Measurements from ENCODE around the gene BARX2.

BARX2 gene

GRCh38 chr11:129434641-129435498 lies 59.2 kb downstream of the BARX2 start:
- DNase-seq, result no peak
- no peak overlapping the region for H3K4me3 ChIP-seq (ENCODE audit: low read depth, low read length)
- TF ChIP-seq CTCF (IDR thresholded peaks at IDR 0.05; ENCODE audit: low read depth, low read length), result no peak

DNA sequence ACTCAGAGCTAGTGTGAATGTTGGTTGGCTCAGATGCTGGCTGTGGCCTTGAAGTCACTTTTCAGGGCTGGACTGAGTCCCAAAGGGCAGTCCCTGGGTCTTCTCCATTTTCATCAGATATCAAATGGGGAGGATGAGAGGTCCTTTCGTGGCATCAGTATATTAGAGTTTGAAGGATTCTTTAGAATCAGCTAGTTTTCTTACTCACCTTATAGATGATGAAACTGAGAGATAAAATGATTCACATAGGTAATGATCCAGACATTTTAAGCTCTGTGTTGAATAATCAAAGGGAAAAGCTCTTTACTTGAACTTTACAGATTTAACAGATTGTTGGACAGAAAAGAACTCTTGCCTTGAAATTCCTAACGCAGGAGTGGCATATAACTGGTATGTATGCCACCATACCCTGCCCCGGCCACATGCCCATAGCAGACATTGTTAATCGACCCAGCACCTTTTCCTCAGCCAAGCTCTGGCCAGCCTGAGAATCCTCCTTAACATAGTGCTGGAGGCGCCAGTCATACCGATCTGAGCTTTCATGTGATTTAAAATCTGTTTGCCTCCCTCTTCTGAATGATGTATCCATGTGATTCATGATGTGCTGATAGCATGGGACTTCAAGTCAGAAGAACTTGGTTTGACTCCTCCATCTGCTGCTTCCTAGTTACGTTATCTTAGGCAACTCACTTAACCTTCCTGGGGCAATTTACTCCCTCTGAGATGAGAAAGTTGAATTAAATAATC lies 60.0 kb downstream of the BARX2 start:
- no peaks in the 10 kb centered on the region for H3K27me3 ChIP-seq
- no peak for DNase-seq
- H3K4me3 ChIP-seq (ENCODE audit: low read depth, low read length), result no peak overlapping the region
- H3K36me3 ChIP-seq, result no peaks in the 10 kb centered on the region
- H3K4me1 ChIP-seq, result no peaks in the 10 kb centered on the region
- no peaks in the 10 kb centered on the region for H3K9me3 ChIP-seq
- no peak for TF ChIP-seq CTCF (IDR thresholded peaks at IDR 0.05; ENCODE audit: low read depth, low read length)

More at GRCh38 chr11:129434641-129435498, 59.2 kb downstream of the BARX2 start:
- no peaks in the 10 kb centered on the region for H3K9me3 ChIP-seq
- no peaks in the 10 kb centered on the region for H3K27me3 ChIP-seq
- H3K4me1 ChIP-seq, result no peaks in the 10 kb centered on the region
- no peaks in the 10 kb centered on the region for H3K36me3 ChIP-seq

DNA sequence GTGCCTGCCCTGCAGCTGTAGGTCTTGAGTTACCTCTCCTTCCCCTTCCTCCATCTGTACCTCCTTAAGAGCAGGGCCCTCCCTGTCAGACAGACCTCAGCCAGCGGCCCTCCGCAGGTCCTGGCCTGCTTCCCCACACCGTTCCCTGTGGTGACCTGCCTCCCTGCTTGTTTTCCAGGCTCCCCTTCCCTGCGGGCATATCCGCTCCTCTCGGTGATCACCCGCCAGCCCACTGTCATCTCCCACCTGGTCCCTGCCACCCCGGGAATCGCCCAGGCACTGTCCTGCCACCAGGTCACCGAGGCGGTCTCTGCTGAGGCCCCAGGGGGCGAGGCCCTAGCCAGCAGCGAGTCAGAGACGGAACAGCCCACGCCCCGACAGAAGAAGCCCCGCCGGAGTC lies 60.9 kb downstream of the BARX2 start:
- TF ChIP-seq CTCF (IDR thresholded peaks at IDR 0.05; ENCODE audit: low read depth, low read length), result no peak
- no peaks in the 10 kb centered on the region for H3K27me3 ChIP-seq
- no peaks in the 10 kb centered on the region for H3K36me3 ChIP-seq
- no peaks in the 10 kb centered on the region for H3K9me3 ChIP-seq
- DNase-seq, result no peak
- H3K4me3 ChIP-seq (ENCODE audit: low read depth, low read length), result no peak overlapping the region
- no peaks in the 10 kb centered on the region for H3K4me1 ChIP-seq

DNA sequence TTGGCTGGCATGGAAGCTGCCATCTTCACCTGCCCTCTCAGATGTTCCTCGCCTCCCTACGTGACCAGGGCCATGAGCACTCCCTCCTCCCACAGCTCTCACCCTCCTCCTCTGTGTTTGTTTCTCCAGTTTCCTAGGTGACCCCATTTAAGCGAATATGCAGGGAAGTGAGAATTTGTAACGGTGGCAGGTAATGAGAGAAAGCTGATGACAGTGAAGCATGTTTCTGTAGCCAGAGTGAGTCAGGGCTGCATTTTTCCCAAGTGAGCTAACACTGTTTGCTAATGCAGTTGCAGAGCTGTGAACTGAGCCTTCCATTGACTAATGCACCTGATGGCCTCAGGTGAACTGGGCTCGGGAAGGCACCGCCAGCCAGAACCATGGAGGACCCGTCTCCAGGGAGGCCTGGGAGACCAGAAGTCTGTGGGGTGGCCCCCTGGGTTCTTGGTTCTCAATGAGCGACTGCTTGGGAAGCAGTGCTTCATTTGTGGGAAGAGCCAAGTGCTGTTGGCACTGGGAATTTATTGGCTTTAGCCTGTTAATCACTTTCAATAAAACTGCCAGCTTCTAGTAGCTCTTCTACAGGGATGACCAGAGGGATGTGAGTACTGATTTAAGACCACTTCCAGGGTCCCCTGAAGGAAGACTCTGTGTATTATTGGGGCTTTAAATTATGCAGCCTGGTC lies 64.5 kb downstream of the BARX2 start:
- no peaks in the 10 kb centered on the region for H3K9me3 ChIP-seq
- H3K4me3 ChIP-seq (ENCODE audit: low read depth, low read length), result no peak overlapping the region
- no peaks in the 10 kb centered on the region for H3K4me1 ChIP-seq
- H3K27me3 ChIP-seq, result no peaks in the 10 kb centered on the region
- H3K36me3 ChIP-seq, result no peaks in the 10 kb centered on the region
- TF ChIP-seq CTCF (IDR thresholded peaks at IDR 0.05; ENCODE audit: low read depth, low read length), result no peak
- DNase-seq, result no peak

GRCh38 chr11:129442171-129442570 lies 66.5 kb downstream of the BARX2 start:
- no peak for TF ChIP-seq CTCF (IDR thresholded peaks at IDR 0.05; ENCODE audit: low read depth, low read length)
- Histone ChIP-seq H3K27me3 (no peaks in the 10 kb centered on the region), H3K36me3 (no peaks in the 10 kb centered on the region), H3K4me1 (no peaks in the 10 kb centered on the region), H3K9me3 (no peaks in the 10 kb centered on the region), H3K4me3 (ENCODE audit: low read depth, low read length) (no peak overlapping the region)
- DNase-seq, result no peak

All from BE2C (cell line).